ENCODE measurements around the gene OR52E2.

DNA sequence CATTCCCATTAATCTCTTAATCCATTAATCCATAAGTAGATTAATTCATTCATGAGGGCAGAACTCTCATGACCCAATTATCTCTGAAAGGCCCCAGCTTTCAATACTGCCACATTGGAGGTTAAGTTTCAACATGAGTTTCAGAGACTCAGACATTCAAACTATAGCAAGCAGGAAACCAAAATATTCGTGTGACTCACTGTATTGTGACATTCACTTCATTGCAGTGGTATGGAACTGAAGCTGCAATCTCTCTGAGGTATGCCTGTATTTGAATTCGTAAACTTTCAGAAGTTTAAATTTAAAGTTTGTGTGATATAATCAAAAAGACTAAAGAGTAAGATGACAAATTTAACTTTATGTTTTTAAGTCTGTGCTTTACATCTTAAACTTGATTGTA, 16.0 kb downstream of the OR52E2 start:
- TF ChIP-seq, protein P1, sequence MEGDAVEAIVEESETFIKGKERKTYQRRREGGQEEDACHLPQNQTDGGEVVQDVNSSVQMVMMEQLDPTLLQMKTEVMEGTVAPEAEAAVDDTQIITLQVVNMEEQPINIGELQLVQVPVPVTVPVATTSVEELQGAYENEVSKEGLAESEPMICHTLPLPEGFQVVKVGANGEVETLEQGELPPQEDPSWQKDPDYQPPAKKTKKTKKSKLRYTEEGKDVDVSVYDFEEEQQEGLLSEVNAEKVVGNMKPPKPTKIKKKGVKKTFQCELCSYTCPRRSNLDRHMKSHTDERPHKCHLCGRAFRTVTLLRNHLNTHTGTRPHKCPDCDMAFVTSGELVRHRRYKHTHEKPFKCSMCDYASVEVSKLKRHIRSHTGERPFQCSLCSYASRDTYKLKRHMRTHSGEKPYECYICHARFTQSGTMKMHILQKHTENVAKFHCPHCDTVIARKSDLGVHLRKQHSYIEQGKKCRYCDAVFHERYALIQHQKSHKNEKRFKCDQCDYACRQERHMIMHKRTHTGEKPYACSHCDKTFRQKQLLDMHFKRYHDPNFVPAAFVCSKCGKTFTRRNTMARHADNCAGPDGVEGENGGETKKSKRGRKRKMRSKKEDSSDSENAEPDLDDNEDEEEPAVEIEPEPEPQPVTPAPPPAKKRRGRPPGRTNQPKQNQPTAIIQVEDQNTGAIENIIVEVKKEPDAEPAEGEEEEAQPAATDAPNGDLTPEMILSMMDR (IDR thresholded peaks at IDR 0.05; ENCODE audit: poor library complexity) = no peak
- TF ChIP-seq EZH2 (IDR thresholded peaks at IDR 0.05; ENCODE audit: borderline replicate concordance) (no peak), EZH2phosphoT487 (IDR thresholded peaks at IDR 0.05; ENCODE audit: low read depth, severe bottlenecking, unreplicated experiment) (no peak)

All from hepatocyte (in vitro differentiated cells).